Neural progenitor cell (in vitro differentiated cells): ENCODE results near the gene CPLX1.

Source experiments
- EZH2 ChIP-seq: fragments of 200-600 bp; sonication (generic); IDR thresholded peaks from 2 replicates; pipeline ENCODE4 v1.6.1; 2017; ENCODE audit warnings: antibody characterized with exemption, mild to moderate bottlenecking, moderate library complexity
- TF ChIP-seq, protein P1 (sequence below): fragments of 200-600 bp; sonication (generic); IDR thresholded peaks from 2 replicates; pipeline ENCODE4 v1.5.1; 2017; ENCODE audit warnings: antibody characterized with exemption, mild to moderate bottlenecking

DNA sequence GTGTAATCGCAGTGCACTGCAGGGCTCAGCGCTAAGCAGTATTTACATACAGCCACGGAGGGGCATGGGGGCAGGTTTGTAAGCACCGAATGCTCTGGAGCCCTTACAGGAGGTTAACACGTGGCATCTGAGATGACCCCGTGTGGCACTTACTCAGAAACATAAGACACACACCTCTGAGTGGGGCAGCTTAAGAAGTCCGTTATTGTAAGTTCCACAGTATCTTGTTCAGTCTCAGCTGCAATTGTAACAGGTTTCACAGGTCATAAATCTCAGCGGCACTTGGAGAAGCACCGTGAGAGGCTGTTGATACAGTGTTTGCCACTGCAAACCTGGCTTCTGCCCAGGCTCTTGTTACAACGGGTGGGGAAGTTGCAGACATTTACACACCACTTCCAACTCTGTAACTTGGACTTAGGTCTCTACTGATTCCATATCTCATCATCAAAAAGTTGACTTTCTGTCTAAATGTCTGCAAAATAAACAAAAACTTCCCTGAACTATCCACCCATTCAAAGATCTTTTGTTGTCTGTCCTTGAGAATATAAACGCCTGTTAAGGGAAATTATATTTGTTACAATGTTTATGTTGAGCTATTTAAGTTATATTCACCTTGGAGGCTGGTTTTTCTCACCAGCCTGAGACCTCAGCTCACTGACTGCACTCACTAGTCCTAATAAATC, 10.3 kb downstream of the CPLX1 start:
- TF ChIP-seq, protein P1, sequence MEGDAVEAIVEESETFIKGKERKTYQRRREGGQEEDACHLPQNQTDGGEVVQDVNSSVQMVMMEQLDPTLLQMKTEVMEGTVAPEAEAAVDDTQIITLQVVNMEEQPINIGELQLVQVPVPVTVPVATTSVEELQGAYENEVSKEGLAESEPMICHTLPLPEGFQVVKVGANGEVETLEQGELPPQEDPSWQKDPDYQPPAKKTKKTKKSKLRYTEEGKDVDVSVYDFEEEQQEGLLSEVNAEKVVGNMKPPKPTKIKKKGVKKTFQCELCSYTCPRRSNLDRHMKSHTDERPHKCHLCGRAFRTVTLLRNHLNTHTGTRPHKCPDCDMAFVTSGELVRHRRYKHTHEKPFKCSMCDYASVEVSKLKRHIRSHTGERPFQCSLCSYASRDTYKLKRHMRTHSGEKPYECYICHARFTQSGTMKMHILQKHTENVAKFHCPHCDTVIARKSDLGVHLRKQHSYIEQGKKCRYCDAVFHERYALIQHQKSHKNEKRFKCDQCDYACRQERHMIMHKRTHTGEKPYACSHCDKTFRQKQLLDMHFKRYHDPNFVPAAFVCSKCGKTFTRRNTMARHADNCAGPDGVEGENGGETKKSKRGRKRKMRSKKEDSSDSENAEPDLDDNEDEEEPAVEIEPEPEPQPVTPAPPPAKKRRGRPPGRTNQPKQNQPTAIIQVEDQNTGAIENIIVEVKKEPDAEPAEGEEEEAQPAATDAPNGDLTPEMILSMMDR, result no peak
- TF ChIP-seq EZH2, result no peak
